ENCODE data around the gene ROBO3.

DNA sequence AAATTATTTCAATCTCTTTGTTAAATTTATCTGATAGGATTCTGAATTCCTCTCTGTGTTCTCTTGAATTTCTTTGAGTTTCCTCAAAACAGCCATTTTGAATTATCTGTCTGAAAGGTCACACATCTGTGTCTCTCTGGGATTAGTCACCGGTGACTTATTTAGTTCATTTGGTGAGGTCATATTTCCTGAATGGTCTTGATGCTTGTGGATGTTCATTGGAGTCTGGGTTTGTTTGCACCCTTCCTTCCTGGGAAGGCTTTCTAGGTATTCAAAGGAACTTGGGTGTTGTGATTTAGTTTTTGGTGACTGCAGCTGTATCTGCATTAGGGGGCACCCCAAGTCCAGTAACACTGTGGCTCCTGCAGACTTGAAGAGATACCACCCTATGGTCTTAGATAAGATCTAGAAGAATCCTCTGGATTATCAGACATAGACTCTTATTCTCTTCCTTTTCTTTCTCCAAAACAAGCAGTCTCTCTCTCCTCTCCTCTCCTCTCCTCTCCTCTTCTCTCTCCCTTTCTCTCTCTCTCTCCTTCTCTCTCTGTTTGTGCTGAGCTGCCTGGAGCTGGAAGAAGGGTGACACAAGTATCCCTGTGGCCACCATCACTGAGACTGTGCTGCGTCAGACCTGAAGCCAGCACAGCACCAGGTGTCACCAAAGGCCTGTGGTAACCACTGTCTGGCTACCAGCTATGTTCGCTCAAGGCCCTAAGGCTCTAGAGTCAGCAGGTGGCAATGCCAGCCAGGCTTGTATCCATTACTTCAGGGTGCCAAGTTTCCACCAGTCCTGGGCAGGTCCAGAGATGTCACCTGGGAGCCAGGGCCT, 50.5 kb downstream of the ROBO3 start:
- TF ChIP-seq POLR2AphosphoS5 (IDR thresholded peaks at IDR 0.05; ENCODE audit: low read depth, low read length) (no peak), SIN3A (IDR thresholded peaks at IDR 0.05; ENCODE audit: borderline replicate concordance, insufficient read depth, low read length) (no peak), FOXP2 (optimal IDR thresholded peaks at IDR 0.05; ENCODE audit: borderline replicate concordance, extremely low read depth, extremely low read length, insufficient read depth) (no peak), TAF1 (IDR thresholded peaks at IDR 0.05; ENCODE audit: borderline replicate concordance, insufficient read depth, low read length) (no peak)
